ENCODE measurements around the gene MYO1E.

- peak; percentile 25 for TF ChIP-seq POLR2AphosphoS5 (IDR thresholded peaks at IDR 0.05)
- TF ChIP-seq CTCF (IDR thresholded peaks at IDR 0.05): no peak
Observed at GRCh38 chr15:59150185-59150584, 222.5 kb downstream of the MYO1E start.

All from prostate gland (tissue), 2 donors.